ENCODE measurements around the gene ZBTB9. TPM values are rescaled to one million over a fixed set of nuclear protein-coding genes. Genes with fewer than 3 reads are reported as not detected.
"Not testable (repeated sequence)": the region's sequence is repeated elsewhere in the genome, so short reads cannot be mapped to it uniquely, and the experiment has no call there.

The ZBTB9 gene
- total RNA-seq, 1 donor from 2014 or later = 5.8 TPM

- no peak for DNase-seq
Measured at GRCh38 chr6:33467091-33467490, 12.7 kb downstream of the ZBTB9 start.

- DNase-seq = no peak
Measured at GRCh38 chr6:33469661-33470060, 15.3 kb downstream of the ZBTB9 start.

- no peak for DNase-seq
Measured at GRCh38 chr6:33477864-33478263, 23.5 kb downstream of the ZBTB9 start.

GRCh38 chr6:33481192-33481591 lies 26.8 kb downstream of the ZBTB9 start:
- DNase-seq = no peak

- DNase-seq = not testable (repeated sequence)
Measured at GRCh38 chr6:33482620-33483019, 28.2 kb downstream of the ZBTB9 start.

GRCh38 chr6:33483678-33484077 lies 29.3 kb downstream of the ZBTB9 start:
- no peak for DNase-seq

GRCh38 chr6:33484673-33485262 lies 30.4 kb downstream of the ZBTB9 start:
- not testable (repeated sequence) for DNase-seq

GRCh38 chr6:33485680-33486079 lies 31.3 kb downstream of the ZBTB9 start:
- DNase-seq = not testable (repeated sequence)

- DNase-seq = no peak
Measured at GRCh38 chr6:33488339-33488738, 34.0 kb downstream of the ZBTB9 start.

GRCh38 chr6:33490198-33490597 lies 35.8 kb downstream of the ZBTB9 start:
- DNase-seq = no peak

GRCh38 chr6:33490621-33491020 lies 36.2 kb downstream of the ZBTB9 start:
- no peak for DNase-seq

- DNase-seq = no peak
Measured at GRCh38 chr6:33492093-33492492, 37.7 kb downstream of the ZBTB9 start.

GRCh38 chr6:33497157-33497556 lies 42.8 kb downstream of the ZBTB9 start:
- DNase-seq = no peak

- no peak for DNase-seq
Measured at GRCh38 chr6:33502486-33502885, 48.1 kb downstream of the ZBTB9 start.

- DNase-seq = no peak
Measured at GRCh38 chr6:33504486-33504885, 50.1 kb downstream of the ZBTB9 start.

GRCh38 chr6:33505548-33506370 lies 51.4 kb downstream of the ZBTB9 start:
- no peak for DNase-seq

Small RNA genes lying within 50 kb of the gene (small RNA-seq; reads per million reads assigned to genes)
- gene ZBTB9 (ENCODE audit: low replicate concordance) = not detected

Other genes with a start within 250 kb of the ZBTB9 start
- gene HSD17B8, start 249.9 kb upstream of the ZBTB9 start, total RNA-seq = 13.4 TPM
- 18.8 TPM for gene RING1, start 246.1 kb upstream of the ZBTB9 start, total RNA-seq
- gene VPS52, start 182.7 kb upstream of the ZBTB9 start, total RNA-seq = 35.7 TPM
- gene RPS18, start 182.5 kb upstream of the ZBTB9 start, total RNA-seq = 3,055 TPM
- 5.1 TPM for gene B3GALT4, start 177.5 kb upstream of the ZBTB9 start, total RNA-seq
- gene WDR46, start 165.3 kb upstream of the ZBTB9 start, total RNA-seq = 39.9 TPM
- 25.3 TPM for gene PFDN6, start 165.0 kb upstream of the ZBTB9 start, total RNA-seq
- 29.2 TPM for gene RGL2, start 155.6 kb upstream of the ZBTB9 start, total RNA-seq
- 32.6 TPM for gene TAPBP, start 140.5 kb upstream of the ZBTB9 start, total RNA-seq
- 10.9 TPM for gene ZBTB22, start 136.8 kb upstream of the ZBTB9 start, total RNA-seq
- 17.8 TPM for gene DAXX, start 131.6 kb upstream of the ZBTB9 start, total RNA-seq
- 9.5 TPM for gene KIFC1, start 62.8 kb upstream of the ZBTB9 start, total RNA-seq
- gene PHF1, start 43.6 kb upstream of the ZBTB9 start, total RNA-seq = 13.7 TPM
- 54.4 TPM for gene CUTA, start 36.5 kb upstream of the ZBTB9 start, total RNA-seq
- 8.8 TPM for gene SYNGAP1, start 34.5 kb upstream of the ZBTB9 start, total RNA-seq
- 7.0 TPM for gene BAK1, start 125.7 kb downstream of the ZBTB9 start, total RNA-seq
- gene ITPR3, start 166.7 kb downstream of the ZBTB9 start, total RNA-seq = 18.7 TPM